GM20000 (cell line): ENCODE measurements around the gene LRMDA.

Source experiments
- DNase-seq: peaks from one replicate; pipeline ENCODE4 v3.0.0; 2012; ENCODE audit warnings: low spot score
- CTCF ChIP-seq: IDR thresholded peaks from 2 replicates; pipeline ENCODE4 v1.5.1; 2012; ENCODE audit warnings: mild to moderate bottlenecking, control low read depth; ENCODE audit errors: extremely low read depth, missing control alignments

The LRMDA gene

GRCh38 chr10:75852851-75853484 is 421.5 kb downstream of the LRMDA start:
- no peak for DNase-seq
- no peak for TF ChIP-seq CTCF

GRCh38 chr10:75857269-75857846 is 425.9 kb downstream of the LRMDA start:
- DNase-seq, result no peak
- TF ChIP-seq CTCF, result no peak

GRCh38 chr10:75857896-75858295 is 426.5 kb downstream of the LRMDA start:
- DNase-seq, result no peak
- TF ChIP-seq CTCF, result no peak

GRCh38 chr10:75858339-75858738 is 426.9 kb downstream of the LRMDA start:
- no peak for TF ChIP-seq CTCF
- no peak for DNase-seq

- TF ChIP-seq CTCF, result no peak
- no peak for DNase-seq
Measured at GRCh38 chr10:75859141-75859540, 427.7 kb downstream of the LRMDA start.

GRCh38 chr10:75860009-75860408 is 428.6 kb downstream of the LRMDA start:
- no peak for DNase-seq
- no peak for TF ChIP-seq CTCF

- no peak for TF ChIP-seq CTCF
- DNase-seq, result no peak
Measured at GRCh38 chr10:75861582-75861981, 430.2 kb downstream of the LRMDA start.
